Astrocyte (in vitro differentiated cells and primary cell): ENCODE results near the gene TMTC1.

Source experiments
- EZH2 ChIP-seq: IDR thresholded peaks from 2 replicates; pipeline ENCODE4 v1.6.1; 2012; ENCODE audit warnings: mild to moderate bottlenecking, low read length, inconsistent platforms; ENCODE audit not compliant: insufficient read depth
- TF ChIP-seq, protein P1 (sequence below): IDR thresholded peaks from 2 replicates; pipeline ENCODE4 v1.5.1; 2011; ENCODE audit warnings: low read depth, mild to moderate bottlenecking, inconsistent platforms, low read length, moderate library complexity; ENCODE audit not compliant: insufficient read depth

DNA sequence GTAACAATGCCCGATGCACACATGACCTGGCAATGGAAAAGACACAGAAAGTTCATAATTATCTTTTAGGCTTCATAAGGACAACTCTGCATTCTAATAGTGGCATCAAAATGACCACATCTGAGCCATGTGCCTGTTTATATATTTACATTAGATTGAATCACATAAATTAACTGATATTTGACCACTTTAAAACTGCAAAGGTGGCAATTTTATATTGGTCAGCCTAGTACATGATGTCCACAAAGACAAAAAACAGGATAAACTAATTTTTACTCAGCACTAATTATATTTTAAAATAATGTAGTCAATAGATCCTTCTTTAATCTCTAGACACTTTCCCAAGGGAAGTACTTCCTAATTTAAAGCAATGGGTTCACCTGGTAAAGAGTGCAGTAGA is 274.2 kb downstream of the TMTC1 start:
- TF ChIP-seq, protein P1, sequence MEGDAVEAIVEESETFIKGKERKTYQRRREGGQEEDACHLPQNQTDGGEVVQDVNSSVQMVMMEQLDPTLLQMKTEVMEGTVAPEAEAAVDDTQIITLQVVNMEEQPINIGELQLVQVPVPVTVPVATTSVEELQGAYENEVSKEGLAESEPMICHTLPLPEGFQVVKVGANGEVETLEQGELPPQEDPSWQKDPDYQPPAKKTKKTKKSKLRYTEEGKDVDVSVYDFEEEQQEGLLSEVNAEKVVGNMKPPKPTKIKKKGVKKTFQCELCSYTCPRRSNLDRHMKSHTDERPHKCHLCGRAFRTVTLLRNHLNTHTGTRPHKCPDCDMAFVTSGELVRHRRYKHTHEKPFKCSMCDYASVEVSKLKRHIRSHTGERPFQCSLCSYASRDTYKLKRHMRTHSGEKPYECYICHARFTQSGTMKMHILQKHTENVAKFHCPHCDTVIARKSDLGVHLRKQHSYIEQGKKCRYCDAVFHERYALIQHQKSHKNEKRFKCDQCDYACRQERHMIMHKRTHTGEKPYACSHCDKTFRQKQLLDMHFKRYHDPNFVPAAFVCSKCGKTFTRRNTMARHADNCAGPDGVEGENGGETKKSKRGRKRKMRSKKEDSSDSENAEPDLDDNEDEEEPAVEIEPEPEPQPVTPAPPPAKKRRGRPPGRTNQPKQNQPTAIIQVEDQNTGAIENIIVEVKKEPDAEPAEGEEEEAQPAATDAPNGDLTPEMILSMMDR: no peak
- TF ChIP-seq EZH2: no peak
